HG03139 (cell line): ENCODE measurements around the gene COX7A2L.
"Not testable (repeated sequence)": the region's sequence is repeated elsewhere in the genome, so short reads cannot be mapped to it uniquely, and the experiment has no call there.

Source experiments
- ATAC-seq: cut with Tn5 transposase; IDR thresholded peaks from one replicate; pipeline ENCODE4 v1.9.1; 2021; ENCODE audit not compliant: unreplicated experiment

COX7A2L gene

DNA sequence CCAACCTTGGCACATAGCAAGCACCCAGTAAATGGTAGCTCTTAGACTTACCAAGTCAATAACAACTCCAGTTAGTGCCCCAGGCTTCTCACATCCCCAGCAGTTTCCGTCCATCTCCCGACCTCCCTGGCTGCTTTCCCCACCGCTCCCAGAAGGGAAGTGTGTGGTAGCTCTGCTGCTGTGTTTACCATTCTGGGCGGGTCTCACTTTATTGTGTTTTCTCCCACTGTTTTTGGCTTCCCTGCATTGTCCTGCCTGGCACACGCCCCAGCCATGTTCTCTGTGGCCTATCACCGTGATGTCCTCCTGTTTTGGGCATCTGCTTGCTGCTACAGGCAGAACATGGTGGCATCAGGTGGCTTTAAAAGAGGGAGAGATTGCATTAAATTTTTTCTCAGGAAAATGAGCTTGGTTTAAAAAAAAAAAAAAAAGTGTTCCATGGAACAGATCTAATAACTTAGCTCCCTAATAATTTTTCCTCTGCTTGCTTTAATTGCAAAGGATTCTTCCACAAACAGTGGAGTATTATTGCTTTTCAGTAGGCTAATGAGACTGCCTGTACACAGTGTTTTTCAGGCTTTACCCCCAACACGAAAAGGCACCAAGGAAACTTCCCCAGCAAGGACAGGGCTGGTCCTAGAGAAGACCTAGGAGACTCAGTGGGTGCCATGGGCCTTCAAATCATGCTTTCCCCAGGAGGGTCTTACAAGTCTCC, 8.0 kb upstream of the COX7A2L start:
- ATAC-seq = no peak

- no peak for ATAC-seq
Observed at GRCh38 chr2:42367835-42368234, 6.8 kb upstream of the COX7A2L start.

GRCh38 chr2:42366411-42366810, 5.4 kb upstream of the COX7A2L start:
- ATAC-seq = no peak

GRCh38 chr2:42364658-42365057, 3.6 kb upstream of the COX7A2L start:
- no peak for ATAC-seq

DNA sequence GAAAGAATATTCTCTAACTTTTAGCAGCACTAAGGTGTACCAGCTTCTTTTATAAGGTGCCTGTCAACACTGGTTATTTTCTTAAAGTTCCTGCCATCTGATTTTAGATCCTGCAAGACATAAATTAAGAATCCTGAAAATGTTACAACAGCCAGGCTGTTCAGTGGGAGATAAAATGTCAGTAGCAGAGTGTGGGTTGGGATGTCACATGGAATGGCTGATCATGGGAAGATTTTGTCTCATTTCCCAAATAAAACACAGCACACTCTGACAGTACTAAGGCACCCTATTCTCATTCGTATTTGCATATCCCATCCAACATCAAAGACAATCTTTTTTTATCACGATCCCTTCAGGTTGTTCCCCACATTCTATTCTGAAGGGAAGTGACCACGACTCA, 2.4 kb upstream of the COX7A2L start:
- ATAC-seq = no peak

DNA sequence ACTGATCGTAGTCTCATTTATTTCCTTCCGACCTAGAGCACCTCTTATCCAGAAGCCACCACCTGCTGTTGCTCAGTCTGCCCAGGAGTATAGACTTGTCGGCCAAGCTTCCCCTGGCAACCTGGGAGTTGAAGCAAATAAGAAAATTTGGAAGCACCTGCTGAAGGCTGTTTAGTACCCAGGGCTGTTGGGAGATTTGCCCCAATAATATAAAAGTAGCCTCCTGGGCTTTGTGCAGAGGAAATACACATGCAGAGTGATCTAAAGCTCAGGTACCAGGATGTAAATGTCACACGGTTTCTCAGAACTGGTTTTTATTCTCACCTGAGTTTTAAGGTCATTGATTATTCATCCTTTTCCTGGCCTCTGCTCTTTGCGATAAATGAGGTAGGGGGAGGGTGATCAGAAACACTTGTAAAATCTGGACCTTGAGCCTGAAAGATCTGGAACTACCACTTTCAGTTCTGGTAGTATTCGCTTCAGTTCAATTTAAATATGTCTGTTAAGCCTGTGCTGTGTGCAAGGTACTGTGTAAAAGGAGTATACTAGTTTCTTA, 789 bp upstream of the COX7A2L start:
- no peak for ATAC-seq

DNA sequence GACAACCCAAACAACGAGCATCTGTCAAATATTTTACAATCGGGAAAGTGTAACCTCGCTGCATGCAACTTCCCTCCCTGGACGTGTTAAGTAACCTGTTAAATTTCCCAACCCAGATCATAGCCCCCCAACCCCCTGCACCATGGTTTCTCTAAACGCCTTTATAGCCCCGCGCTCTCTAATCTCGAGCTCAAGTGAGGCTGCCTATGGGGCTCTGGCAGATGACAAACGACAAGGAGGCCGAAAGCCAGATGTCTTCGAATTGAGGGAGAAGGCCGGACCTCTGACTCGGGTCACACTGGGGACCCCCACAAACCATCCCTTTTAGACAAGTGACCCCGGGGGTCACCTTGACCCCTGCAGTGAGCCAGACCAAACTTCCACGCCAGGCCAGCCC, 526 bp downstream of the COX7A2L start:
- ATAC-seq = no peak

GRCh38 chr2:42359965-42360483, 993 bp downstream of the COX7A2L start:
- no peak for ATAC-seq

- ATAC-seq = no peak
Observed at GRCh38 chr2:42359304-42359964, 1.6 kb downstream of the COX7A2L start.

DNA sequence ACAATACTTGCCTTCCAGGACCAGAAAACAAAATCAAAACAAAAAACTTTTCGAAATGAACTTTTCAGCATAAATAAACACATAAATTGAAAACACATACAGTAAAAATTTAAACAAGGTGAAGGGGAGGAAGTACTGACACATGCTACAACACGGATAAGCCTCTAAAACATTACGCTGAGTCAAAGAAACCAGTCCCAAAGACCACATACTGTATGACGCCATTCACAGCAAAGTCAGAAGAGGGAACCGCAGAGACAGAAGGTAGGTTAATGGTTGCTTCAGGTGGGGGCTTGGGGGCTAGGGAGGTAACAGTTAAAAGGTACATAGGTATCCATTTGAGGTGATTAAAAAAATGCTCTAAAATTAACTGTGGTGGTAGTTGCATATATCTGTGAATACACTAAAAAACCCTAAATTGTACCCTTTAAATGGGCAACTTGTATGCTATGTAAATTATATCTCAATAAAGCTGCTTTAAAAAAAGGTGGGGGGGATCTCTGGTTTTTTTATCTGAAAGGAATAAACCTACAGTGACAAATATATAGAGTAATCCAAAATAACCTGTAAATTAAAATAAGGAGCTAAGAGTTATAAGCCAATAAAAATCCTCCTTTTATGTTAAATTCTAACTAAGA, 7.1 kb downstream of the COX7A2L start:
- no peak for ATAC-seq

DNA sequence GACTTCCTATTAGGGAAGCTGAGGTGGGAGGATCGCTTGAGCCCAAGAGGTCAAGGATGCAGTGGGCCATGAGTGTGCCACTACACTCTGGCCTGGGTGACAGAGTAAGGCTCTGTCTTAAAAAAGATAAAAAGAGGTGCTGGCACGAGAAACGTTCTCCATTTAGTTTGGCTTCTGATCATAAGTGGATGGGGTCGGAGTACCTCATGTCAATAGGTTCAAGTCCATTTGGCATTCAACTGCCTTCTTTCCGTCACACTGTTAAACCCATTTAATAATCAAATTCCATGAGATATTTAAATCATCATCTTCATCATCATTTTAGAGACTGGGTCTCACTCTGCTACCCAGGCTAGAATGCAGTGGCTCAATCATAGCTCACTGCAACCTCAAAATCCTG, 9.2 kb downstream of the COX7A2L start:
- no peak for ATAC-seq

DNA sequence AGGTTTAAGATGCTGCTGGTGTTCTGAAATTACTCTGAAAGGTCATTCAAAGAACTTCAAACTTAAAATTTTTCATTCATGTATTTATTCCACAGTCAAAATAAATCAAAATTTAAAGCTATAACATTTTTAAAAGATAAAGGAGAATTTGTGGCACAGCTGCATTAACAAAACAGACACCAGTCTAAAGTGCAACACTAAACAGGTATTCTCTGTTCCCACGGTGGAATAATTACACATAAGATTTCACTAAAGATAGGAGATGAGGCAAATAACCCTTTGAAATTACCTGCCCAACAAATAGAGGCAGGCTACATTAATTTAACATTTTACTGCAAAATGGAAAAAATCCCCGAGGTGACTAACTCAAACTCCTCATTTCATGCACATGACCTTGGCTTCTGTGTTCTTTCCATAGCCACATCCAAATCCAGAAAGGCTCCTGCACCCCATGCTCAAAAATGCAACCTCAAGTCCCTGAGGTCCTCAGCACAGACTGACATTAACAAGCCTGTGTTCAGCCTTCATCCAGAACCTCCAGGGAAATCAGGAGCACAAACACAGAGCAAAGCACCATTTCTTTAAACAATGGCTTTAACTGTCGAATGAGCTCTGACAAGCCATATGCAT, 10.5 kb downstream of the COX7A2L start:
- ATAC-seq = no peak

DNA sequence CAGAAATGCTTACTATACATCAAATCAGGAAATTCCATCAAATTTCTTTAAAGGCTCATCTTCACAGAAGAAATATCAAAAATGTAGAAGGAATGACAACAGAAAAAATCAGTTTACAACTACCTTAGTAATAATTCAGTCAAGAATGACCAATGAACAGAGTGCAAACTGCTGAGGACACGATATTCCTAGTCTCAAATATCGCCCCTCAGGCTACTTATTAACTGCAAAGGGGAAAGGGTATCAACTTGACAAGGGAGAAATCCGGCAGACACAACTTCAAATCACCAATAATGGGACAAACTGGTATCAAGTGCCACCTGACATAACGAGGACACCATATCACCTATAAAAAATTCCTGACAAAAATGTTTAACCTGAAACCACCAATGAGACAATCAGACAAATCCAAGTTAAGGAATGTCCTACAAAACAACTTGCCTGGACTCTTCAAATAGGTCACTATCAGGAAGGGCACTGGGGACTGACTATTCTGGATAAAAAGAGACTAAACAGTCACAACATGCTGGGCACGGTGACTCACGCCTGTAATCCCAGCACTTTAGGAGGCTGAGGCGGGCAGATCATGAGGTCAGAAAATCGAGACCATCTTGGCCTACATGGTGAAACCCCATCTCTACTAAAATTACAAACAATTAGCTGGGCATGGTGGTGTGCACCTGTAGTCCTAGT, 12.8 kb downstream of the COX7A2L start:
- no peak for ATAC-seq

DNA sequence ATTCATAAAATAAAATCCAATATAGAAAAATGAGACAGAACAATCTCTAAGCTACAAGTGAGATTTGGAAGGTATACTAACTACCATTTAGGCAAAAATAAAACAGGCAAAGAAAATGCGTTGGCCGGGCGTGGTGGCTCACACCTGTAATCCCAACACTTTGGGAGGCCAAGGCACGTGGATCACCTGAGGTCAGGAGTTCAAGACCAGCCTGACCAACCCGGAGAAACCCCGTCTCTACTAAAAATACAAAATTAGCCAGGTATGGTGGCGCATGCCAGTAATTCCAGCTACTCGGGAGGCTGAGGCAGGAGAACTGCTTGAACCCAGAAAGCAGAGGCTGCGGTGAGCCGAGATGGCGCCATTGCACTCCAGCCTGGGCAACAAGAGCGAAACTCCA, 13.5 kb downstream of the COX7A2L start:
- not testable (repeated sequence) for ATAC-seq

GRCh38 chr2:42346856-42347255, 14.2 kb downstream of the COX7A2L start:
- not testable (repeated sequence) for ATAC-seq

DNA sequence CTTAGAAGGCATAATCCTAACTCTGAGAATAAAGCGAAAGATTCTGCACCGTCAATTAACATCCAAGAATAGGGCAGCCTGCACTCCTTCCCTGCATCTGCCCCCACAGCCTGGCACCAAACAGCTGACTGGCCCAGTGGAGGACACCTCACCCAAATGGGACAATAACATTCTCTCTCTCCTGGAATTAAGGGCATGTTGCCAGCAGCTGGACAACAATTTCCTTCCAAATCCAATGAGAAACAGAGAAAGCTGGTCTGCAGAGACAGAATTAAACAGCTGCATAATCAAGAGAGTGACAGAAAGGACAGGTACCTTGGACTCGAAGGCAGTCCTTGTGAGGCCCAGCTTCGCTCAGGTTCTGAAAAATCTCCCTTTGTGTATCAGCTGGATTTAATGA, 15.0 kb downstream of the COX7A2L start:
- no peak for ATAC-seq

- no peak for ATAC-seq
Observed at GRCh38 chr2:42342795-42343241, 18.2 kb downstream of the COX7A2L start.

GRCh38 chr2:42342061-42342794, 18.8 kb downstream of the COX7A2L start:
- no peak for ATAC-seq

- ATAC-seq = no peak
Observed at GRCh38 chr2:42340938-42341636, 19.9 kb downstream of the COX7A2L start.
